ENCODE results near the gene CBLIF.

GRCh38 chr11:59854871-59855270 lies 9.6 kb upstream of the CBLIF start:
- TF ChIP-seq CTCF (IDR thresholded peaks at IDR 0.05) (no peak), POLR2AphosphoS5 (IDR thresholded peaks at IDR 0.05) (no peak)

Data from breast epithelium (tissue), 3 donors.